ENCODE data around the gene SUOX.

The SUOX gene

GRCh38 chr12:55996715-55997534 lies at the start of gene SUOX:
Gene SUOX, plus strand, starts transcription at chr12:55997276. Its CDS starts 4,946 bp downstream, at chr12:56002222.
- peak; percentile 94 for DNase-seq (ENCODE audit: low read depth)
- no peak for TF ChIP-seq CTCF (IDR thresholded peaks at IDR 0.05; ENCODE audit: insufficient read depth, low read depth, low read length, missing control alignments)
- H3K4me3 ChIP-seq (ENCODE audit: low read length): peak within 1 kb of the TSS; percentile 81

GRCh38 chr12:55955344-55955743 lies 41.7 kb upstream of the SUOX start:
- no peak for DNase-seq (ENCODE audit: low read depth)
- TF ChIP-seq CTCF (IDR thresholded peaks at IDR 0.05; ENCODE audit: insufficient read depth, low read depth, low read length, missing control alignments): no peak

GRCh38 chr12:55955800-55956508 lies 41.1 kb upstream of the SUOX start:
- DNase-seq (ENCODE audit: low read depth): peak; percentile 95
- peak; percentile 72 for TF ChIP-seq CTCF (IDR thresholded peaks at IDR 0.05; ENCODE audit: insufficient read depth, low read depth, low read length, missing control alignments)
- H3K4me3 ChIP-seq (ENCODE audit: low read length): no peak overlapping the region

More at GRCh38 chr12:55955344-55955743, 41.7 kb upstream of the SUOX start:
- no peak overlapping the region for H3K4me3 ChIP-seq (ENCODE audit: low read length)

- no peak for TF ChIP-seq CTCF (IDR thresholded peaks at IDR 0.05; ENCODE audit: insufficient read depth, low read depth, low read length, missing control alignments)
- H3K4me3 ChIP-seq (ENCODE audit: low read length): no peak overlapping the region
- DNase-seq (ENCODE audit: low read depth): peak; percentile 63
Observed at GRCh38 chr12:55957106-55957859, 39.8 kb upstream of the SUOX start.

- TF ChIP-seq CTCF (IDR thresholded peaks at IDR 0.05; ENCODE audit: insufficient read depth, low read depth, low read length, missing control alignments): no peak
- no peak for DNase-seq (ENCODE audit: low read depth)
Observed at GRCh38 chr12:55963760-55964159, 33.3 kb upstream of the SUOX start.

GRCh38 chr12:55965240-55965639 lies 31.8 kb upstream of the SUOX start:
- DNase-seq (ENCODE audit: low read depth): no peak
- no peak for TF ChIP-seq CTCF (IDR thresholded peaks at IDR 0.05; ENCODE audit: insufficient read depth, low read depth, low read length, missing control alignments)

More at GRCh38 chr12:55963760-55964159, 33.3 kb upstream of the SUOX start:
- H3K4me3 ChIP-seq (ENCODE audit: low read length): no peak overlapping the region

More at GRCh38 chr12:55965240-55965639, 31.8 kb upstream of the SUOX start:
- H3K4me3 ChIP-seq (ENCODE audit: low read length): no peak overlapping the region

Data from epithelial cell of esophagus (primary cell).